SH-SY5Y (cell line): ENCODE results near the gene COA6.

Experiments
- GATA2 ChIP-seq: IDR thresholded peaks from 2 replicates; pipeline ENCODE4 v1.6.1; 2011; ENCODE audit warnings: mild to moderate bottlenecking, low read depth, low read length
- GATA3 ChIP-seq: IDR thresholded peaks from 2 replicates; pipeline ENCODE4 v1.6.1; 2011; ENCODE audit warnings: low read depth, mild to moderate bottlenecking, low read length, moderate library complexity

GRCh38 chr1:234412830-234413229 lies 39.6 kb downstream of the COA6 start:
- no peak for TF ChIP-seq GATA2
- TF ChIP-seq GATA3 = no peak
